Measurements from ENCODE around the gene ABHD8.

GRCh38 chr19:17248011-17248776 is 55.0 kb downstream of the ABHD8 start:
- TF ChIP-seq, protein P1, sequence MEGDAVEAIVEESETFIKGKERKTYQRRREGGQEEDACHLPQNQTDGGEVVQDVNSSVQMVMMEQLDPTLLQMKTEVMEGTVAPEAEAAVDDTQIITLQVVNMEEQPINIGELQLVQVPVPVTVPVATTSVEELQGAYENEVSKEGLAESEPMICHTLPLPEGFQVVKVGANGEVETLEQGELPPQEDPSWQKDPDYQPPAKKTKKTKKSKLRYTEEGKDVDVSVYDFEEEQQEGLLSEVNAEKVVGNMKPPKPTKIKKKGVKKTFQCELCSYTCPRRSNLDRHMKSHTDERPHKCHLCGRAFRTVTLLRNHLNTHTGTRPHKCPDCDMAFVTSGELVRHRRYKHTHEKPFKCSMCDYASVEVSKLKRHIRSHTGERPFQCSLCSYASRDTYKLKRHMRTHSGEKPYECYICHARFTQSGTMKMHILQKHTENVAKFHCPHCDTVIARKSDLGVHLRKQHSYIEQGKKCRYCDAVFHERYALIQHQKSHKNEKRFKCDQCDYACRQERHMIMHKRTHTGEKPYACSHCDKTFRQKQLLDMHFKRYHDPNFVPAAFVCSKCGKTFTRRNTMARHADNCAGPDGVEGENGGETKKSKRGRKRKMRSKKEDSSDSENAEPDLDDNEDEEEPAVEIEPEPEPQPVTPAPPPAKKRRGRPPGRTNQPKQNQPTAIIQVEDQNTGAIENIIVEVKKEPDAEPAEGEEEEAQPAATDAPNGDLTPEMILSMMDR (conservative IDR thresholded peaks at IDR 0.05) = no peak
- no peak for TF ChIP-seq ZFX (IDR thresholded peaks at IDR 0.05)

Data from C4-2B (cell line).